Pons (tissue), 1 donor: ENCODE results near the gene TCAIM.
"Not testable (repeated sequence)": the region's sequence is repeated elsewhere in the genome, so short reads cannot be mapped to it uniquely, and the experiment has no call there.

Experiments used
- DNase-seq: peaks from one replicate; pipeline ENCODE4 v3.0.0-alpha.2; 2016; ENCODE audit warnings: low spot score

The TCAIM gene

GRCh38 chr3:44415421-44415820, 76.9 kb downstream of the TCAIM start:
- no peak for DNase-seq

DNA sequence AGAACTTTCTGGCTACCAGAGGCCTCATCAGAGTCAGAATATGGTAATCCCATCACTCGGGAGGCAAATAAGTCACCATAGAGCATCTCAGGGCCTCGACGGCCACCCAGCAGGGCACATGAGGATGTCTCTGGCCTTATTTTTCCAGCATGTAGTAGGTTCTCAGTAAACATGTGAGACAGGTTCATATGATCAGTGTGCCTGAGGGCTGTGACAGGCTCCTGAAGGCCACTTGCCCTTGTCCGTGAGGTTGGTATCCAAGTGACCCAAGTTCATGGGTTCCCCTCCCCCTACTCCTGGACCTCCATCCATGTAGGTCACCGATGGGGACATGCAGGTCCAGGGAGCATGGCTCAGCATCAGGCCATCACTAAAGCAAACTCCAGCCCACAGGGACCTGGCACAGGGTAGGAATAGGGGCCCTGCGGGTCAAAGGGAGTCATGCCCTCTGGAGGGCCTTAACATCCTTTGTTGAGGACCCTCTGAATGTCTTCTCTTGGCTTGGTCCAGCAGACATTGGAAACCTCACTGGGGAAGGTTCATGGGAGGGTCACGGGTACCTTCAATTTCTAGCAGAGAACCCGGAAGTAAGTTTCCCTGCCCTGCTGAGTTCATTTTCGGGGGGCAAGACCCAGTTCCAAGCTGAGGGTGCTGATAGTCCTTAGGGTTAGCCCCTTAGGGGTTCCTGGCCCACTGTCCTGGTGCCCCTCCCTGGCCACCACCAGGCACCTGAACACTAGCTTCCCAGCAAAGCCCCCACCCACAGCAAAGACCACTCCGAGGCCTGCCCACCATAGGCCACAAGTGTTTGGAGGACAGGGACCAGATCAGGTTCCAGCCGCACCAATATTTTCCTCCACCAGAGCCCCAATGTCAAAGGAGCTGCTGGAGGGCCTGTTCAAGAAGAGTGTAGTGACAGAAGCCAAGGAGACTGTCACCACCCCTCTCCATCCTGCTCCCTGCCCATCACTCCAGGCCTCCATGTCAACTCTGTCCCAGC, 77.8 kb downstream of the TCAIM start:
- DNase-seq = no peak

GRCh38 chr3:44418118-44418517, 79.6 kb downstream of the TCAIM start:
- DNase-seq = not testable (repeated sequence)

DNA sequence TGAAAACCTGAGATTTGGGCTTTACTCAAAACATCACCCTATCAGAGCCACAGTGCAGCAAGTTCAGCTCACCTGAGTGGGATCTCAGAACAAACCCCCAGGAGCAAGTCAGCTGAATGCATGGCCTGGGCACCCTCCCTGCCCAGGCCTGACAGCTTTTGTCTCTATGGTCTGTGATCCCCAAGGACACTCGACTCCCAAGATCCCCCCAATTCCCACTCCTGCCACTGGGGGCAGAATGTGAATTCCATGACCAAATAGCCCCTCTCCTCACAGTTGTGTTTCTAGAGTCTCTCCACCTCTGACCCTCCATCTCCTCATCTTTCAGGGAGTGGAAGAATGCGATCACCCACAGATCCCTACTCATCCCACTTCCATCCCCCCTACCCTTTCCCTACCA, 80.0 kb downstream of the TCAIM start:
- DNase-seq = no peak

DNA sequence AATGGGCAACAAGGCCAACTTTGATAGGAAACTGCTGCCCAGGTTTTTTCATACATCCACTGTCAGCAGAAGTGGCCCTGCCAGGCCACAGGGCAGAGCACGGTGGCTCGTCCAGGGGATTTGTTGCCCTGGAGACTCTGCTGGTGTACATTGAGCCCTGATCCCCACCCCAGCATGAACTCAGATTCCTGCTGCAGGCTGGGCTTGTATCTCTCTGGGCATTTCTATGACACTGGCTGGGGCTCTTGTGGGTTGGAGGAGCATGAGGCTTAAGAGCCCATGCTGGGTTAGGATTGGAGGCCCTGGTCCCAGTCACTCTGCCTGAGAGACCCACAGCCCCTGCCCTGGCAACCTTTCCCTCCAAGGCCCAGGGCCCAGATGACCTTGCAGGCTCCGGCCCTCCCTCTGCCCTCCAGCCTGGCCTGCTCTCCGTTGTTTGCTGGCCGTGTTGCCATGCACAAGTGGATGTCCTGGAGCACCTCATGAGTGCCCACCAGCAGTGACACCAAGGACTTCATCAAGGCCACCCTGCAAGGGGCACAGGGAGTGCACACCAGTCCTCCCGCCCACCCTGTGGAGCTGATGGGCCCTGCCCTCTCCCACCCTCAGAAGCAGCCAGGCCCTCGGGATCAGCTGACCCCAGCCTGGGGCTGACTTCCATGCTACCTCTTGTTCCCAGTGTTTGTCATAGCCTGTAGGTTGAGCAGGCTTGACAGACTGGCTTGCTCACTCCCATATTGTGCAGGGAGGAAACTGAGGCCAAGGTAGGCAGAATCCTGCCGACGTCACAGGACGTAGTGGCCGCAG, 80.8 kb downstream of the TCAIM start:
- DNase-seq = no peak

- no peak for DNase-seq
These were observed 81.5 kb downstream of the TCAIM start for GRCh38 chr3:44419923-44420650.

GRCh38 chr3:44420676-44421075, 82.1 kb downstream of the TCAIM start:
- no peak for DNase-seq

DNA sequence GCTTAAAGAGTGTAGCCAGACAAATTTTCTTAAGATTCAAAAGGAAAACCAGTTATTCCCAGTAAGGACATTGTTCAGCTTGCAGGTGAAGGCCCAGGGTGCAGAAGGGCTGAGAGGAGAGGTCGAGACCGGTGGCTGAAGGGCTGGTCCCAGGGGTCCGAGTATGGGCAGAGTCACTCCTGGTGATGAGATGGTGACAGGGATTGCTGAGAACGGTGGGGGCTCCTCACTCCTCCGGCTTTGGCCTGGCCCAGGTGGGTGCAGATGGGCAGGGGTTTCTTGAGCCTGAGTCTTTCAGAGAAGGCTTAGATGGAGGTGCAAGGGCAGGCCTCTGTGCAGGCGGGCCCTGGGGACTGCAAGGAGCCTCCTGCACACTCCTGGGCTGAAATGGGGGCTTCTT, 82.7 kb downstream of the TCAIM start:
- no peak for DNase-seq

- DNase-seq = no peak
These were observed 86.2 kb downstream of the TCAIM start for GRCh38 chr3:44424758-44425157.

- no peak for DNase-seq
These were observed 89.1 kb downstream of the TCAIM start for GRCh38 chr3:44427683-44428082.

DNA sequence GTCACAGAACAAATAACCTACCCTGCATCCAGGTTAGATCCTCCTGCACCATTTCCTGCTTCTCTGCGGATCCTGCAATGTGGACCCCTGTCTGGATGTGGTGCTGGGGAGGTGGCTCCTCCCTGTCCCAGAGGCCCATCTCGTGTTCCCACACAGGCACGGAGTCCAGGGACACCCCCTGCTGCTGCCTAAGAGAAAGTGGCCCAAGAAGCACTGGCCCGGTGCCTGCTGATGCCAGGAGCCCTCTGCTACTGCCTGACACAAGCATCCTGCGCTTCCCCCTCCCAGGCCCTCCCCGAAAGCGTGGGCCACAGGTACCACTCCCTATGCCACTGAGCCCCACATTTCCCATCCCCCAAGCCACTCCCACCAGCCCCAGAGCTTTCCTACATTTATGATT, 90.3 kb downstream of the TCAIM start:
- DNase-seq = no peak

DNA sequence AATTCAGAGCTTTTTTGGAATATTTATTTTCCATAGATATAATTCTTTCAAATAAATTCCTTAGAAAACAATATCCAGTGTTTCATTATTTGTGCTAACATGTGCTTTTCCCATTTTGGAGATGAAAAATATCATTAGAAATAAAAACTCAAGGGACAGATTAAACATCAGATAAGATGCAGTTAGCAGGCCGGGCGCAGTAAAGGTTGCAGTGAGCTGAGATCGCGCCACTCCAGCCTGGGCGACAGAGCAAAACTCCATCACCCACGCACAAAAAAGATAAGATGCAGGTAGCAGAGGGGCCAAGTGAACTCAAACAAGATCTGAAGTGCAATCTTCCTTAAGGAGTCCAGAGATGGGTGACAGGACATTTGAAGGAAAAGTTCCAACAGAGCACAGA, 90.9 kb downstream of the TCAIM start:
- no peak for DNase-seq

- no peak for DNase-seq
These were observed 91.9 kb downstream of the TCAIM start for GRCh38 chr3:44430466-44430865.

GRCh38 chr3:44434834-44435510, 96.4 kb downstream of the TCAIM start:
- no peak for DNase-seq

DNA sequence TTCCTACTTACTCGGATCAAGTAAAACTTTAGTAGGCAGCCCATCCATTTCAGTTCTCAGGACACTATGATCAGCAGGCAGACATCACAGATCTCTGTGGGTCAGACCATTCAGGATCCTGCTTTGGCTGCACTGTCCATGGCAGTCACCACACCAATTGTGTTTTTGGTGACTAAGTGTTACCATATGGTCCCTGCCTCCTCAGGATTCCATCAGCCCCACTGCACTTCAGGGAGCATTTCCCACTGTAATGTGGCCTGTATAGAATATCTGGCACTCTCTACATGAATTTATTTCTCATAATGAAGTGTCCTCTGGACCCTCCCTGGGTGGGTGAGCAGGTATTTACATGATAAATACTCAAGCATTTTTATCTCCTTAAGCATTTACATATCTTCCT, 97.6 kb downstream of the TCAIM start:
- no peak for DNase-seq

GRCh38 chr3:44437800-44438199, 99.2 kb downstream of the TCAIM start:
- DNase-seq = no peak

DNA sequence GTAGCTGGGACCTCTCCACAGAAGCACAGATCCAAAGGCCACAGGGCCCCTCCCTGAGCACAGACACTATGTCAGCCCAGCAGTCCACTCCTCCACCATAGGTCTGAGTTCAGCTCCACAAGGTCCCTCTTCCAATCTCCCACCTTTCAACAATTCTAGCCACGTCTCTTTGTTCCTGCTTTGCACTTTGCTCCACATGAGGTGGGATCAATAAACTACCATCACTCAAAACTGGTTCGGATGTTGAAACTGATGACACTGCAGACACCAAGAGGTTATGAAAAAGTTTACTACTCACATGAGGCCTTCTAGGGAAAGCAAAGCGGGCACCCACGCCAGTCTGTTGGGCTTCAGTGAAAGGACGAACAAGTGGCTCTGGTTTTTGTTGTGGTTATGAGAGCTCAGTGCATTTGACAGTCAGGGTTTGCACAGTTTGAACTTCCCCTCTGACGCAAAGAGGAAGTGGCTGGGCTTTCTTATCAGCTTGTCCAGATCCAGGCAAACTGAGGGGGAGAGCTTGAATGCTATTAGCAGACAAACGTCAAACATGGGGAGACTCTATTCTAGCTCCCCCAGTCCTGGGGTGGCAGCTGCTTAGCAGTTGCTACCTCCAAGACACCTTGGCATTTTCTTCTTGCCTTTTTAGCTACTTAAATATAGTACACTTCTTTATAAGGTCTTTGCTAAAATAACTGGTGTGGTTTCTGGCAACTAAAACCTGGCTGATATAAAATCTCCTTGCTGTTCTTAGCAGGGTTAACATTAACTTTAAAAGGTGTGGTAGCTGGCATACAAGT, 101.1 kb downstream of the TCAIM start:
- peak; percentile 90 for DNase-seq

- no peak for DNase-seq
These were observed 104.2 kb downstream of the TCAIM start for GRCh38 chr3:44442596-44443309.

GRCh38 chr3:44444437-44444836, 105.9 kb downstream of the TCAIM start:
- no peak for DNase-seq
